HG02981 (cell line): Measurements from ENCODE around the gene TAOK2.

Experiments used
- ATAC-seq: cut with Tn5 transposase; IDR thresholded peaks from one replicate; pipeline ENCODE4 v1.9.1; 2021; ENCODE audit warnings: mild to moderate bottlenecking, moderate library complexity; ENCODE audit not compliant: unreplicated experiment

TAOK2 gene

GRCh38 chr16:29962344-29962994, 11.2 kb upstream of the TAOK2 start:
- no peak for ATAC-seq

DNA sequence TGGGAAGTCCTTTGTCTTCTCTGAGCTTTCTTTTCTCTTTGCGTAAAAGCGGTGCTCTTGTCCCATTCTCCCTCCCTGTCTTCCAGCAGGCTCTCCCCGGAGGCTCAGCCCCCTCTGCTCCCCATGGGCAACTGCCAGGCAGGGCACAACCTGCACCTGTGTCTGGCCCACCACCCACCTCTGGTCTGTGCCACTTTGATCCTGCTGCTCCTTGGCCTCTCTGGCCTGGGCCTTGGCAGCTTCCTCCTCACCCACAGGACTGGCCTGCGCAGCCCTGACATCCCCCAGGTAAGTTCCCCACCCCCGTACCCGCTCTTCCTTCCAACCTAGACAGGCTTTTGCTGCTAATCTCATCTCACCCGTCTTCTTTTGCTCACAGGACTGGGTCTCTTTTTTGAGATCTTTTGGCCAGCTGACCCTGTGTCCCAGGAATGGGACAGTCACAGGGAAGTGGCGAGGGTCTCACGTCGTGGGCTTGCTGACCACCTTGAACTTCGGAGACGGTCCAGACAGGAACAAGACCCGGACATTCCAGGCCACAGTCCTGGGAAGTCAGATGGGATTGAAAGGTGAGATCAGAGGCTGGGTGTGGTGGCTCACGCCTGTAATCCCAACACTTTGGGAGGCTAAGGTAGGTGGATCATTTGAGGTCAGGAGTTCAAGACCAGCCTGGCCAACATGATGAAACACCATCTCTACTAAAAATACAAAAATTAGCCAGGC, 10.5 kb upstream of the TAOK2 start:
- no peak for ATAC-seq

DNA sequence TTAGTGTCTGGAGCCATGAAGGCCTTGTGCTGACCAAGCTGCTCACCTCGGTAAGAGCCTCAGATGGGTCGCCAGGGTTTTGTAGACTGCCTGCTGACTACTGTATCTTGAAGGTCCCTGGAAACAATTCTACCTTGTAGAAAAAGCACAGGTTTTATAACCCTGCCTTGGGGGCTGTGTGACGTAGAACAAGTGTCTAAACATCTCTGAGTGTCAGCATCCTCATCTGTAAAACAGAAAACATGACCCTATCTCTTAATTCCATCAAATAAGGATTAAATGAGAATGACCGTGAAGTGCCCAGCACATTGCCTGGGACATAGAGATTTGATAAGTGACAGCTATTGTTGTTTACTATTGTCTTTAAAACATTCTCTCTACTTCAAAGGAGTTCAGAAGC, 5.5 kb upstream of the TAOK2 start:
- ATAC-seq: no peak

GRCh38 chr16:29971304-29971703, 2.4 kb upstream of the TAOK2 start:
- no peak for ATAC-seq

GRCh38 chr16:29972500-29972899, 1.2 kb upstream of the TAOK2 start:
- ATAC-seq: no peak

- ATAC-seq: no peak
Observed at GRCh38 chr16:29972992-29973383, 680 bp upstream of the TAOK2 start.

GRCh38 chr16:29974291-29975133, 844 bp downstream of the TAOK2 start:
- ATAC-seq: no peak

DNA sequence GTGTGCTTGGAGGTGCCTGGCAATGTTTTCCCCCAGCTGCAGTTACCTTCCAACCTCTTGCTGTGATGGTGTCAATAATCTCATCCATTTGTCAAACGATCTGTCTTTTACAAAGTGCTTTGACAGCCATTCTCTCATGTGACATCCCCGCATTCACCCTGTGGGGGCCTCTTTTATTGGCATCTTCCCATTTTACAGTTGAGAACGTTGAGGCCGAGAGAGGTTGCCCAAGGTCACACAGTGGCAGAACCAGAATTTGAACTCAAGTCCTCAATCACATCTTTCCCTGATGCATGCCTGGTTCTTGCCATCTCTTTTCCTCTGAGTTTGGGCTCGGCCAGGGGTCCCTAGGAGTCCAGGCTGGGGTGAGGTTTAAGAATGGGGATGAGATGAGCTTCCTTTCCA, 1.5 kb downstream of the TAOK2 start:
- ATAC-seq: no peak

DNA sequence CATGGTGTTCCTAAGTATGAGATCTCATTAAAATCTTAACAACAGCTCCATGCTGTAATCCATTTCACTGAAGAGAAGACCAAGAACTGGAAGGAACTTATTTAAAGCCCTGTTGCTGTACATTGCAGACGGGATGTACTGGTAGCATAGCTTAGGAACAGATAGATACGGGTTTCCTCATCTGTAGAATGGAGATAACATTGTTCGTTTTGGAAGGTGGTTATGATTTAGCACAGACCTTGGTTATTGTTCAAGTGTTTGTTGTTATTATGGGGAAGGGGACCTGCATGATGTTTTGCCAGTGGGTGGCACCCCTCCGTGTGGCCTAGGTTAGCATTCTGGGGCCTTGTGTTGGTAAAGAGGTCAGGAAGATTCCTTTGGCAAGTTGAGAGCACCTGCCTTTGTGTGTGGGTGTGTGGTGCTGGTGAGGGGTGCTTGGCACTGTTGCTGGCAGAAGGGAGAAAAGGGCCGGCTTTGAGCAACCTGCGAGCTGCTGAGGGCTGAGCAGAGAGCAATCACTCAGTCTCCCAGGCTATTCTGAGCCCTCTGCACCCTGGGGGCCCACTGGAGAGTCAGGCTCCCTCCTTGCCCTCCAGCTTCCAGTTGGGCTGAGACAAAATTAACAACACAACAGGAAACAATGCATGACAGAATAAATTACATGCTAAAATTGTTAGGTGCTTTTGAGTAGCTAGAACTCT, 2.3 kb downstream of the TAOK2 start:
- no peak for ATAC-seq

DNA sequence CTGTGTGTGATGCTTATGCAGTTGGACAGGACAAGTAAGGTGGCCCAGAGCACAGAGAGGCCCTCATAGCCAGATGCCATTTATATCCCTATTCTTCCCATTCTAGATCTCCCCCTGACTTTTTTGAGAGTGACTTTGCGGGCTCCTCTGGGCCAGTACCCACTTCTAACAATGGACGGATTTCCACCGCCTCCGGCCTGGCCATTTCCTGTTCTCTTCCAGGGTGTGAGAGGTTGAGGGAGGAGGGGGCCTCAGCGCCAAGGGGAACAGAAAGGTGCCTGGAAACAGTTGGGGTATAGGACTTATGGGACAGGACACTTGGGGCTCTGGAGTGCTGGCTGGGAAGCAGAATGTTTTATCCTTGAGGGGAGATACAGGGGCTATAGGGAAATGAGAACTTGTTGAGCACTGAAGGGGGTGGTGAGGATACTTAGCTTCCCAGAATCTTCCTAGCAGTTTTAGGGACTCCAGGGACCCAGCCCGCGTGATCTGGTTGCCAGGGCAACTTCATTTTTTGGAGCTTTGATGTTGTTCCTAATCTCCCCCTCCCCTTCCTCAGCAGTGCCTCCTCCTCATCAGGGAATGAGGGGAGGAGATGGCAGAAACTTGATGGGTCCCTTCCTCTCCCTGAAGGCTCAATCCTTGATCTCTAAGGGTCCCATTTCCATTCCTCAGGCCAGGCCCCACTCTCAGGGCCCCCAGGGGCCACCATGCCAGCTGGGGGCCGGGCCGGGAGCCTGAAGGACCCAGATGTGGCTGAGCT, 3.6 kb downstream of the TAOK2 start:
- no peak for ATAC-seq

DNA sequence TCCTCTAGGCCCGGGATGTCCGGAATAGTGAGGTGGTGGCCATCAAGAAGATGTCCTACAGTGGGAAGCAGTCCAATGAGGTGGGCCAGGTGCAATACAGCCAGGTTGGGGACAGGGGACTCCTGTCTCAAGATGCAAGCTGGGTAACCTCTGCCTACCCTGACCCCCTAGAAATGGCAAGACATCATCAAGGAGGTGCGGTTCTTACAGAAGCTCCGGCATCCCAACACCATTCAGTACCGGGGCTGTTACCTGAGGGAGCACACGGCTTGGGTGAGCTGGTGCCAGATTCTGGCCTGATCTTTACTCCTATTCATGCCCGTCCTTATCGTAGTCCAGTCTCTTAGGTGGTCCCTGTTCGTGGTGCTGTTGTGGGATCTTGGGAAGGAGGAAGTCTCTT, 4.4 kb downstream of the TAOK2 start:
- ATAC-seq: no peak

GRCh38 chr16:29978564-29979270, 5.0 kb downstream of the TAOK2 start:
- no peak for ATAC-seq

DNA sequence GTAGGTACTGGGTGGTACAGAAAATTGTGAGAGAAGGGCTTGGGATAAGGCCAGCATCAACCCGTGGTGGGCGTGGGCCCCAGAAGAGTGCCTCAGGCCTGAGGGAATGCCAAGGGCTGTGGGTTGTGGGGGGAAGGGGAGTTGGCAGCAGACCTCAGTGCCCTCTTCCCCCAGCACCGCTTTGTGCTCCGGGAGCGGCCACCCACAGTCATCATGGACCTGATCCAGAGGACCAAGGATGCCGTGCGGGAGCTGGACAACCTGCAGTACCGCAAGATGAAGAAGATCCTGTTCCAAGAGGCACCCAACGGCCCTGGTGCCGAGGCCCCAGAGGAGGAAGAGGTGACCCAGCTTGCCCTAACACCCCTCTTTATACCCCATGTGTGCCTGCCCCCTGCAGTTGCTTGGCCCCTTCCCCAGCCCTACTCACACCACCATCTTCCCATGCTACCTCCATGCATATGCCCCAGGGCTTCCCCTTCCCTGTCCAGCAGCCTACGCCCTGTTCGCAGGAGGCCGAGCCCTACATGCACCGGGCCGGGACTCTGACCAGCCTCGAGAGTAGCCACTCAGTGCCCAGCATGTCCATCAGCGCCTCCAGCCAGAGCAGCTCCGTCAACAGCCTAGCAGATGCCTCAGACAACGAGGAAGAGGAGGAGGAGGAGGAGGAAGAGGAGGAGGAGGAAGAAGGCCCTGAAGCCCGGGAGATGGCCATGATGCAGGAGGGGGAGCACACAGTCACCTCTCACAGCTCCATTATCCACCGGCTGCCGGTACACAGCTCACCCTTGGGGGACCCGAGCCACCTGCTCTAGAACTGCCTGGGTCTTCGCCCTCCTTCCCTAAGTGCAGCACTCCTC, 9.1 kb downstream of the TAOK2 start:
- ATAC-seq: no peak

GRCh38 chr16:29983420-29984136, 9.9 kb downstream of the TAOK2 start:
- no peak for ATAC-seq

DNA sequence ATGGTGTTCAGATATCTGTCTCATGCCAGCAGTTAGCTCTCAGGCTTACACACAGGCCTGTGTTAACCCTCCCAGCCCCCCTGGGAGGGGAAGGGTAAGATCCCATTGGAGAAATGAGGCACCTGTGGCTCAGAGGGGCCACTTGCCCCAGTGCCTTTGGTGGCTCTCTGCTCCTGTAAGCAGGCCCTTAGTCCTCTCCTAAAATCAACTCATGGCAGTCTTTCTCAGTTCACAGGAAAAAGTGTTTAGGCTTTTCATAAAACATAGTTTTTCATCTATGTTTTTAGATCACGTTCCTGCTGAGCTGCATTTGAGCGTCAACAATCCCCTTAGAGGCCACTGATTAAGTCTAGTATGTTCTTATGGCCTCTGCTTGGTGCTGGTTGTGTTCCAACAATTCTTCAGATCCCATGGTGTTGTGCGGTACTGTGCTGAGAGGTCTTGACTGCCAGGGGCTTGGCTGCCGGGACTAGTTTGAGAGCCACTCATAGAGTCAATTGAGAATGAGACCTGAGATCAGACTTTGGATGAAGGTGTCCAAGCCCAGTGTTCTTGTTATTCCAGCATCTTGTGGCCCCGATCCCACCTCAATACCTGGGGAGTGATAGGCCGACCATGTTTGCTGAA, 10.6 kb downstream of the TAOK2 start:
- ATAC-seq: no peak

GRCh38 chr16:29984764-29985147, 11.1 kb downstream of the TAOK2 start:
- ATAC-seq: no peak

GRCh38 chr16:29985271-29985811, 11.7 kb downstream of the TAOK2 start:
- ATAC-seq: no peak

DNA sequence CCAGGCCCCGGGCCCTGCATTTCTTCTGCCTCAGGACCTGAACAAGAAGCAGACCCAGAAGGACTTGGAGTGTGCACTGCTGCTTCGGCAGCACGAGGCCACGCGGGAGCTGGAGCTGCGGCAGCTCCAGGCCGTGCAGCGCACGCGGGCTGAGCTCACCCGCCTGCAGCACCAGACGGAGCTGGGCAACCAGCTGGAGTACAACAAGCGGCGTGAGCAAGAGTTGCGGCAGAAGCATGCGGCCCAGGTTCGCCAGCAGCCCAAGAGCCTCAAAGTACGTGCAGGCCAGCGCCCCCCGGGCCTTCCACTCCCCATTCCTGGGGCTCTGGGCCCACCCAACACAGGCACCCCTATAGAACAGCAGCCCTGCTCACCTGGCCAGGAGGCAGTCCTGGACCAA, 12.6 kb downstream of the TAOK2 start:
- no peak for ATAC-seq
